AG04449 (cell line): Measurements from ENCODE around the gene DUSP6.

ENCODE experiments used
- CTCF ChIA-PET: fragments of 350-600 bp; formaldehyde crosslinking; extraction: SDS; loops from one replicate; lab custom pipeline; 2021; ENCODE audit warnings: antibody characterized with exemption; lab: Yijun Ruan, JAX
- POLR2A ChIA-PET: fragments of 400-600, 350-600 bp; formaldehyde crosslinking; extraction: SDS; loops from one replicate; lab custom pipeline; 2020; ENCODE audit warnings: antibody characterized with exemption, inconsistent platforms; lab: Yijun Ruan, JAX
- DNase-seq: peaks from one replicate; pipeline ENCODE4 v3.0.0-alpha.2; 2010; ENCODE audit warnings: low read depth, low spot score
- H3K4me3 ChIP-seq: 2 replicates; pipeline ENCODE4 v1.5.1; 2011; ENCODE audit warnings: low read depth, mild to moderate bottlenecking, control low read depth, low read length
- TF ChIP-seq, protein P1 (sequence below): IDR thresholded peaks from one replicate; pipeline ENCODE4 v1.5.1; 2011; ENCODE audit warnings: mild to moderate bottlenecking, moderate library complexity, low read length, control low read depth, inconsistent platforms; ENCODE audit not compliant: insufficient read depth; ENCODE audit errors: missing control alignments

DUSP6 gene

DNA sequence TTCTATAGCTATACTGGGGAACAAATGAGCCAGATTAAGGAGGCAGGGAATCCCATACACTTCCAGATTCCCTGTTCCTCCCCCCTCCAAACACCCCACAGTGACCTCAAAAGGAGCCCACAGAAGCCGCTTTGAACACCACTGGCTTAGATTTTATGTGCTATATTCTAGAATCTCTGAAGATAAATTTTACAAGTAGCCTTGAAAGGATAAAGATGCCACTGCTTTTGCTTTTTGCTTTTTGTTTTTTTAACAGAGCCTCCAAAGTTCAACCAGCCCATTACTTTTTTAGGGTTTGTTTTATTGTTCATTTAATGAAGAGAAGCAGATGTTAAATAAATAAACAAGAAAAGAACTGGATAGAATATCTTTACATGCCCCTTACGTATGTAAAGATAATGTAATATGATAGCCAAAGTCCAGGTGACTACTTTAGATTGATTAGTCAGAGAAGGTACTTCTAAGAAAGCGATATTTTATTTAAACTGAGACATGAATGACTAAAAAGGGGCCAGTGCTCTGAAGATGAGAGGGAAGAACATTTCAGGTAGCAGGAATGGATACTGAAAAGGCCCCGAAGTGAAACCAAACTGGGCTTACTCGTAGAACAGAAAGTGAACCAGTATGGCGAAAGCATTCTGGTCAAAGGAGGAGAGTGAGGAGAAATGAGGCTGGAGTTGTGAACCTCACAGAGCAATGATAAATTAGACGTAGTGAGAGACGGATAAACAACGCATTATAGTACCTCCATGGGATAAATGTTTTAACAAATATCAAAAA lies 44.6 kb downstream of the DUSP6 start:
- ChIA-PET POLR2A (no interaction called here), CTCF (no interaction called here)
- TF ChIP-seq, protein P1, sequence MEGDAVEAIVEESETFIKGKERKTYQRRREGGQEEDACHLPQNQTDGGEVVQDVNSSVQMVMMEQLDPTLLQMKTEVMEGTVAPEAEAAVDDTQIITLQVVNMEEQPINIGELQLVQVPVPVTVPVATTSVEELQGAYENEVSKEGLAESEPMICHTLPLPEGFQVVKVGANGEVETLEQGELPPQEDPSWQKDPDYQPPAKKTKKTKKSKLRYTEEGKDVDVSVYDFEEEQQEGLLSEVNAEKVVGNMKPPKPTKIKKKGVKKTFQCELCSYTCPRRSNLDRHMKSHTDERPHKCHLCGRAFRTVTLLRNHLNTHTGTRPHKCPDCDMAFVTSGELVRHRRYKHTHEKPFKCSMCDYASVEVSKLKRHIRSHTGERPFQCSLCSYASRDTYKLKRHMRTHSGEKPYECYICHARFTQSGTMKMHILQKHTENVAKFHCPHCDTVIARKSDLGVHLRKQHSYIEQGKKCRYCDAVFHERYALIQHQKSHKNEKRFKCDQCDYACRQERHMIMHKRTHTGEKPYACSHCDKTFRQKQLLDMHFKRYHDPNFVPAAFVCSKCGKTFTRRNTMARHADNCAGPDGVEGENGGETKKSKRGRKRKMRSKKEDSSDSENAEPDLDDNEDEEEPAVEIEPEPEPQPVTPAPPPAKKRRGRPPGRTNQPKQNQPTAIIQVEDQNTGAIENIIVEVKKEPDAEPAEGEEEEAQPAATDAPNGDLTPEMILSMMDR, result no peak
- H3K4me3 ChIP-seq, result no peak overlapping the region
- DNase-seq, result no peak

DNA sequence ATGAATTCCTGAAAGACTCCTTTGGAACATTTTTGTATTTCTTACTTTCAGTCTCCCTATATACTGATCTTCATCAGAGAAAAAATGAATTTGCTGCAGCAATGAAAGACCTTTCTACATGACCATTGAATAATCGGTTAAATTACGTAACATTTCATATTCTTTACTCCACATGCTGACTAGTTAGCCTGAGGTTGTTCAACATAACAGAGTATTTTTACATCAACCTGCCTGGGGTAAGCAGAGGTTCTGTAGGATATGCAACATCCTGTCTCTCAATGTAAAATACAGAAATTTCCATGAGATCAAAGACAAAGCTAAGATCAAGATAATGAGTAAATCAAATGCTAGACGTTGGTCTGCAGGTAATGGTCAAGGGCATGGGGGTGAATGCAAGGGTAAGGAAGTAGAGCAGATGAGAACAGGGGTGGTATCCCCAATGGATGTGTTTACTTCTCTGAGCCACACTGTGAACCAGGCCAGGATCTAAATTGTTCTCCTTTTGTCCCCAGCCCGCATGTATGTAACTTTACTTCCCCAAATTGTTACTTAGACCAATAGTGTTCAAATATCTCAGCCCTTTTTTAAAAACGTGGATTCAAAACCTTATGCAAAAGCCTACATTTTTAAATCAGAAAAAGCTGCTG lies 45.4 kb downstream of the DUSP6 start:
- POLR2A ChIA-PET, result no interaction called here
- CTCF ChIA-PET, result no interaction called here
- TF ChIP-seq, protein P1, result no peak
- no peak overlapping the region for H3K4me3 ChIP-seq
- no peak for DNase-seq

DNA sequence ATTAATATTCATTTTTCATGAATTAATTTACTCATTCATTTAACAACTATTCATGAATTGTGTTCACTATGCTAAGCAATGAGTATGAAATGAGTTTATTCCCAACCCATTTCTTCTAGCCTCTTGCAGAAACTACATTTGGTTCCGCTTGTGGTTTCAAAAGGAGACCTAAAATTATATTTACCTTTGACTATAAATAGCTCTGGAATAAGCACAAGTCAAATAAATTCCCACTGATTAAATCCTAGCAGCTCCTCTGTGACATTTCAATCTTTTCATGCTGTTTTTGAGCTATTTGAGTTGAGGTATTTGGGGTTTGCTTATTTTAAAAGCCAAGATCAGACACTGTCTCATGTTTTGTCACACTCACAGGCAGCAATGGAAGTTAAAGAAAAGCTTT lies 46.9 kb downstream of the DUSP6 start:
- ChIA-PET POLR2A (no interaction called here), CTCF (no interaction called here)
- DNase-seq, result no peak
- TF ChIP-seq, protein P1, result no peak
- no peak overlapping the region for H3K4me3 ChIP-seq

DNA sequence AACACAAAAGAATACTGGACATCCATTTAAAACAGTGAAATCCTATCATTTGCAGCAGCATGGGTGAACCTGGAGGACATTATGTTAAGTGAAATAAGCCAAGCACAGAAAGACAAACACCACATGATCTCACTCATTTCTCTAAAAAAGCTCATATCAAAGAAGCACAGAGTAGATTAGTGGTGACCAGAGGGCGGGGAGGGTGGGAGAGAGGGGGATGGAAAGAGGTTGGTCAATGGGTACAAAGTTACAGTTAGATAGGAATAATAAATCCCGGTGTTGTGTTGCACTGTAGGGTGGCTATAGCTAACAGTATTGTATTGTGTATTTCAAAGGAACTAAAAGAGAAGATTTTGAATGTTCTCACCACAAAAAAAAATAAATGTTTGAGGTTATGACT lies 52.4 kb downstream of the DUSP6 start:
- H3K4me3 ChIP-seq, result no peak overlapping the region
- CTCF ChIA-PET, result no interaction called here
- POLR2A ChIA-PET, result no interaction called here
- TF ChIP-seq, protein P1, result no peak
- DNase-seq, result no peak

DNA sequence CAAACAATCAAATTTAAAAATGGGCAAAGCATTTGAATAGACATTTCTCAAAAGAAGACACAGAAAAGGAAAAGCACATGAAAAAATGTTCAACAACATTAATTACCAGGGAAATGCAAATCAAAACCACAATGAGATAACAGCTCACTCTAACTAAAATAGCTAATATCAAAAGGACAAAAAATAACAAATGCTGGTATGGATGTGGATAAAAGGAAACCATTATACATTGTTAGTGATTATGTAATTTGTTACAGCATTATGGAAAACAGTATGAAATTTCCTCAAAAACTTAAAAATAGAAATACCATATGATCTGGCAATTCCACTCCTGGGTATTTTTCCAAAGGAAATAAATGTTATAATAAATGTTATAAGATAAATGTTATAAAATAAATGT lies 52.9 kb downstream of the DUSP6 start:
- TF ChIP-seq, protein P1, result no peak
- ChIA-PET POLR2A (no interaction called here), CTCF (no interaction called here)
- H3K4me3 ChIP-seq, result no peak overlapping the region
- DNase-seq, result no peak
